H1 (cell line): Measurements from ENCODE around the gene OR2D2. TPM values are rescaled to one million over a fixed set of nuclear protein-coding genes. Genes with fewer than 3 reads are reported as not detected.

Source experiments
- CTCF ChIA-PET: fragments of 300-600 bp; sonication (Branson Sonifier 250); formaldehyde crosslinking; loops from one replicate; lab custom pipeline; 2021; ENCODE audit not compliant: partially characterized antibody; lab: Charles Lee
- POLR2A ChIA-PET: fragments of 300-600 bp; sonication (Branson Sonifier 250); formaldehyde crosslinking; loops from one replicate; lab custom pipeline; 2021; ENCODE audit warnings: inconsistent platforms; ENCODE audit not compliant: partially characterized antibody; lab: Charles Lee
- DNase-seq, 2 experiments: peaks; one replicate each; pipeline versions ENCODE4 v3.0.0 to v3.0.0-alpha.2; 2010 to 2022; ENCODE audit warnings: low spot score in 2 of 2, low read depth in 1 of 2, mixed read lengths in 1 of 2
- FAIRE-seq: peaks from 2 replicates; lab custom pipeline; 2011; peaks lifted over from hg19 to GRCh38; lab: Jason Lieb, UNC
- H2AFZ ChIP-seq: 2 replicates; pipeline ENCODE4 v1.8.1; 2012; ENCODE audit warnings: low read length, inconsistent platforms
- H2AK5ac ChIP-seq: 2 replicates; pipeline ENCODE4 v1.6.1; 2013; ENCODE audit warnings: low read depth, low read length
- H2BK120ac ChIP-seq: replicated peaks from 2 replicates; pipeline ENCODE3; 2013; ENCODE audit warnings: low read depth, low read length, inconsistent platforms
- H2BK12ac ChIP-seq: 2 replicates; pipeline ENCODE4 v1.6.1; 2013; ENCODE audit warnings: low read depth, low read length
- H2BK15ac ChIP-seq: 2 replicates; pipeline ENCODE4 v1.6.1; 2013; ENCODE audit warnings: low read length
- H2BK20ac ChIP-seq: 2 replicates; pipeline ENCODE4 v1.6.1; 2013; ENCODE audit warnings: low read length
- H2BK5ac ChIP-seq: 2 replicates; pipeline ENCODE4 v1.6.1; 2013; ENCODE audit warnings: low read depth, low read length
- H3K14ac ChIP-seq: 2 replicates; pipeline ENCODE4 v1.6.1; 2013; ENCODE audit warnings: inconsistent platforms; ENCODE audit not compliant: insufficient read length
- H3K18ac ChIP-seq: 2 replicates; pipeline ENCODE4 v1.6.1; 2013; ENCODE audit warnings: low read length; ENCODE audit errors: extremely low read depth
- H3K23ac ChIP-seq: 2 replicates; pipeline ENCODE4 v1.6.1; 2013; ENCODE audit warnings: inconsistent platforms; ENCODE audit not compliant: insufficient read length
- H3K23me2 ChIP-seq: 2 replicates; pipeline ENCODE4 v1.6.1; 2013; ENCODE audit warnings: low read depth, low read length
- H3K27ac ChIP-seq: 2 replicates; pipeline ENCODE4 v1.6.1; 2011; ENCODE audit warnings: low read depth, low read length, inconsistent platforms
- H3K27me3 ChIP-seq, 4 experiments: replicated peaks in 1 of 4; 1 replicate in 1 of 4; 2 replicates in 3 of 4; pipeline versions ENCODE4 v1.6.1 to v1.8.1; 2011 to 2013; ENCODE audit warnings: low read length in 3 of 4, mild to moderate bottlenecking in 3 of 4, inconsistent platforms in 2 of 4, mixed read lengths in 2 of 4, moderate library complexity in 1 of 4; ENCODE audit not compliant: control insufficient read depth in 3 of 4, insufficient read depth in 3 of 4; ENCODE audit errors: extremely low read depth in 1 of 4
- H3K36me3 ChIP-seq, 4 experiments: 2 replicates each; pipeline versions ENCODE4 v1.6.1 to v1.8.1; 2011 to 2013; ENCODE audit warnings: mild to moderate bottlenecking in 4 of 4, low read length in 3 of 4, moderate library complexity in 2 of 4, control low read depth in 1 of 4, inconsistent platforms in 1 of 4; ENCODE audit not compliant: insufficient read depth in 4 of 4, control insufficient read depth in 2 of 4
- H3K4ac ChIP-seq: replicated peaks from 2 replicates; pipeline ENCODE3; 2013; ENCODE audit warnings: low read length, low read depth, mixed read lengths, inconsistent platforms; ENCODE audit not compliant: insufficient read length
- H3K4me1 ChIP-seq, 4 experiments: replicated peaks in 1 of 4; 1 replicate in 1 of 4; 2 replicates in 3 of 4; pipeline versions ENCODE4 v1.6.1 to v1.8.1; 2011 to 2013; ENCODE audit warnings: low read length in 3 of 4, inconsistent platforms in 2 of 4, mixed read lengths in 1 of 4; ENCODE audit not compliant: insufficient read depth in 4 of 4, control insufficient read depth in 3 of 4
- H3K4me2 ChIP-seq, 2 experiments: 2 replicates each; pipeline versions ENCODE4 v1.6.1 to v1.8.1; 2011 to 2013; ENCODE audit warnings: low read depth in 2 of 2, low read length in 2 of 2, control low read depth in 1 of 2, inconsistent platforms in 1 of 2, mild to moderate bottlenecking in 1 of 2; ENCODE audit not compliant: insufficient read depth in 1 of 2
- H3K4me3 ChIP-seq, 4 experiments: fragments of 200-600, 300-600 bp in 1 of 4; sonication (generic), shearing (Covaris generic), sonication (Bioruptor Twin) in 1 of 4; 2 replicates each; pipeline versions ENCODE4 v1.5.1 to v1.8.1; 2011 to 2016; ENCODE audit warnings: low read length in 4 of 4, low read depth in 3 of 4, control low read depth in 2 of 4, inconsistent platforms in 2 of 4, mild to moderate bottlenecking in 2 of 4, mixed read lengths in 1 of 4, moderate library complexity in 1 of 4; ENCODE audit not compliant: insufficient read depth in 2 of 4; ENCODE audit errors: extremely low read depth in 1 of 4
- H3K56ac ChIP-seq: replicated peaks from 2 replicates; pipeline ENCODE3; 2013; ENCODE audit warnings: low read depth, mild to moderate bottlenecking, mixed read lengths, low read length, inconsistent platforms; ENCODE audit not compliant: insufficient read length
- H3K79me1 ChIP-seq: 2 replicates; pipeline ENCODE4 v1.6.1; 2013; ENCODE audit warnings: low read depth, low read length, control low read depth
- H3K79me2 ChIP-seq, 2 experiments: 2 replicates each; pipeline versions ENCODE4 v1.6.1 to v1.8.1; 2012 to 2013; ENCODE audit warnings: low read length in 2 of 2, mild to moderate bottlenecking in 2 of 2, inconsistent platforms in 1 of 2; ENCODE audit not compliant: insufficient read depth in 2 of 2, control insufficient read depth in 1 of 2
- H3K9ac ChIP-seq, 4 experiments: replicated peaks in 1 of 4; 1 replicate in 1 of 4; 2 replicates in 3 of 4; pipeline versions ENCODE4 v1.6.1 to v1.8.1; 2011 to 2013; ENCODE audit warnings: low read depth in 3 of 4, low read length in 3 of 4, control low read depth in 2 of 4, mild to moderate bottlenecking in 2 of 4, moderate library complexity in 2 of 4, inconsistent platforms in 1 of 4; ENCODE audit errors: extremely low read depth in 1 of 4
- H3K9me3 ChIP-seq, 2 experiments: 2 replicates each; pipeline versions ENCODE4 v1.6.1 to v1.8.1; 2012 to 2013; ENCODE audit warnings: mild to moderate bottlenecking in 2 of 2, moderate library complexity in 2 of 2, control low read depth in 1 of 2, inconsistent platforms in 1 of 2, low read depth in 1 of 2, low read length in 1 of 2, mixed read lengths in 1 of 2; ENCODE audit not compliant: insufficient read depth in 2 of 2
- H4K20me1 ChIP-seq, 2 experiments: replicated peaks in 1 of 2; 2 replicates each; pipeline versions ENCODE3 to v1.8.1; 2011 to 2013; ENCODE audit warnings: inconsistent platforms in 2 of 2, low read length in 2 of 2, mild to moderate bottlenecking in 1 of 2; ENCODE audit not compliant: insufficient read depth in 2 of 2, control insufficient read depth in 1 of 2
- H4K5ac ChIP-seq: 2 replicates; pipeline ENCODE4 v1.6.1; 2013; ENCODE audit warnings: low read length, low read depth, mixed read lengths, inconsistent platforms; ENCODE audit not compliant: insufficient read length
- H4K8ac ChIP-seq: 2 replicates; pipeline ENCODE4 v1.8.0; 2013; ENCODE audit warnings: mild to moderate bottlenecking, moderate library complexity, low read length, inconsistent platforms; ENCODE audit not compliant: insufficient read depth; ENCODE audit errors: extremely low read depth
- H4K91ac ChIP-seq: replicated peaks from 2 replicates; pipeline ENCODE3; 2013; ENCODE audit warnings: low read length, mixed read lengths, inconsistent platforms; ENCODE audit not compliant: insufficient read length
- ASH2L ChIP-seq: fragments of 200-600, 300-600 bp; sonication (generic); IDR thresholded peaks from one replicate; pipeline ENCODE4 v1.7.1; 2017; ENCODE audit warnings: low read length
- BACH1 ChIP-seq: IDR thresholded peaks from 2 replicates; pipeline ENCODE4 v1.6.1; 2012; ENCODE audit warnings: low read length, improper control_type of control experiment
- BRCA1 ChIP-seq: IDR thresholded peaks from 2 replicates; pipeline ENCODE4 v1.6.1; 2012; ENCODE audit warnings: low read depth, low read length, improper control_type of control experiment
- CBX5 ChIP-seq: fragments of 300-800, 300-1000 bp; sonication (generic); IDR thresholded peaks from 2 replicates; pipeline ENCODE4 v1.7.1; 2016; ENCODE audit warnings: antibody characterized with exemption, low read length, low read depth
- E2F6 ChIP-seq: IDR thresholded peaks from 2 replicates; pipeline ENCODE4 v1.6.1; 2012; ENCODE audit warnings: inconsistent platforms
- EGR1 ChIP-seq: IDR thresholded peaks from 2 replicates; pipeline ENCODE4 v1.6.1; 2011; ENCODE audit warnings: low read depth, low read length, borderline replicate concordance
- EZH2 ChIP-seq: fragments of 200-600 bp; sonication (generic); IDR thresholded peaks from 2 replicates; pipeline ENCODE4 v1.7.1; 2012; ENCODE audit warnings: low read depth, mild to moderate bottlenecking, moderate library complexity, low read length, inconsistent platforms; ENCODE audit not compliant: severe bottlenecking
- HDAC2 ChIP-seq, 2 experiments: fragments of 300-600 bp in 1 of 2; sonication (generic) in 1 of 2; IDR thresholded peaks; 2 replicates each; pipeline ENCODE4 v1.6.1; 2011 to 2012; ENCODE audit warnings: low read depth in 2 of 2, low read length in 2 of 2, mild to moderate bottlenecking in 2 of 2, moderate library complexity in 2 of 2, borderline replicate concordance in 1 of 2, inconsistent platforms in 1 of 2
- KDM5A ChIP-seq: fragments of 200-600 bp; IDR thresholded peaks from 2 replicates; pipeline ENCODE4 v1.7.1; 2012; ENCODE audit warnings: mild to moderate bottlenecking, low read length, inconsistent platforms, mixed read lengths
- MAFK ChIP-seq: IDR thresholded peaks from 2 replicates; pipeline ENCODE4 v1.6.1; 2012; ENCODE audit warnings: low read depth, mild to moderate bottlenecking, improper control_type of control experiment, low read length
- POLR2A ChIP-seq, 2 experiments: IDR thresholded peaks; 1 replicate in 1 of 2; 2 replicates in 1 of 2; pipeline ENCODE4 v1.6.1; 2011; ENCODE audit warnings: low read depth in 2 of 2, low read length in 2 of 2, mild to moderate bottlenecking in 2 of 2; ENCODE audit errors: control extremely low read depth in 1 of 2
- TAF1 ChIP-seq: IDR thresholded peaks from 2 replicates; pipeline ENCODE4 v1.6.1; 2011; ENCODE audit warnings: mild to moderate bottlenecking, low read depth, low read length
- TAF7 ChIP-seq: optimal IDR thresholded peaks from 2 replicates; pipeline ENCODE3; 2011; ENCODE audit warnings: low read depth, mild to moderate bottlenecking, inconsistent platforms, low read length, moderate library complexity, borderline replicate concordance
- TBP ChIP-seq: IDR thresholded peaks from 2 replicates; pipeline ENCODE4 v1.6.1; 2011; ENCODE audit warnings: low read depth, low read length, improper control_type of control experiment
- polyA plus RNA-seq, 7 experiments: library from polyadenylated mRNA; depleted of rRNA in 3 of 7; stranded (reverse) in 5 of 7; unstranded in 2 of 7; fragments of >200 nt in 5 of 7; fragments of 200-250 nt in 2 of 7; gene quantifications; 1 replicate in 5 of 7; 2 replicates in 1 of 7; 4 replicates in 1 of 7; pipeline versions ENCODE4 v1.2.1 to v1.2.3, GENCODE V29; 2011 to 2013; ENCODE audit warnings: missing spikeins in 2 of 7, mixed read lengths in 2 of 7
- total RNA-seq: library from RNA; stranded (reverse); fragmentation: NEBNext Ultra II Directional; extraction: Animal tissue kit (Norgen Biotek cat#: 25700); gene quantifications from 2 replicates; pipeline ENCODE4 v1.2.1, GENCODE V29; 2021

Gene OR2D2
- total and polyA plus RNA-seq, 2 of the 8 experiments (the other 6 are each of a cell fraction or from before 2014, with no cell fraction given), result 0.15 TPM; not detected in 1

DNA sequence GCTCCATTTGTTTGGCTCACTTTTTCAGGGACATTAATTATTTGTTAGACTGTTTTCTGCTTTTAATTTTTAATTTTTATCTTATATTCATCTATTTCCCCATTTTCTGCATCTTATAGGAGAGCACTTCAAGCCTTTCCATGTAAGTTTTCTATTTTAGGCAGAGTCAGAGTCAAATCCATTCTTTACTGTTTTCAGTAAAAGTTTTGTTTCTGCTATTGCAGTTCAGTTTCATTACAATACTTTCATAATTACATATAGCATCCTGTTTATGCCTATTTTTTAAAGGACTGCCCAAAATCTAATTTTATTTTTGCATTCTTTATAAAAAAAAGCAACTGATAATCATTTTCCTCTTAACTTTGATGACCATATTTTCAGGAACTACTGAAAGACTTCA, 50.6 kb downstream of the OR2D2 start:
- no peak overlapping the region for H4K8ac ChIP-seq
- no peaks in the 10 kb centered on the region for H3K27me3 ChIP-seq
- no peak for TF ChIP-seq HDAC2 (IDR thresholded peaks at IDR 0.05; ENCODE audit: borderline replicate concordance in 1 of 2, low read depth in 2 of 2, low read length in 2 of 2)
- TF ChIP-seq TBP, result no peak
- TF ChIP-seq CBX5, result no peak
- no peak for TF ChIP-seq KDM5A
- no peak for TF ChIP-seq BACH1
- no peak for TF ChIP-seq EZH2
- no peak for TF ChIP-seq EGR1
- no peak for TF ChIP-seq E2F6
- TF ChIP-seq BRCA1, result no peak
- no peak for TF ChIP-seq MAFK
- no peak for TF ChIP-seq POLR2A (IDR thresholded peaks at IDR 0.05; ENCODE audit: control extremely low read depth in 1 of 2, low read depth in 2 of 2, low read length in 2 of 2)
- TF ChIP-seq TAF7, result no peak
- TF ChIP-seq TAF1, result no peak
- no peak for TF ChIP-seq ASH2L
- TF ChIP-seq, all 59 proteins: peak for 0
- Histone ChIP-seq H3K36me3 (no peaks in the 10 kb centered on the region), H4K20me1 (no peaks in the 10 kb centered on the region), H2BK5ac (no peak overlapping the region), H3K18ac (no peak overlapping the region), H3K4me2 (no peak overlapping the region), H3K9me3 (no peaks in the 10 kb centered on the region; a peak in 1 of 4 replicates), H3K23me2 (no peaks in the 10 kb centered on the region), H4K5ac (no peak overlapping the region), H2AK5ac (no peak overlapping the region), H3K4me1 (peaks cover 0 to 3% (median 0%) of the 10 kb centered on the region in 4 experiments; a peak in 1 of 7 replicates), H2BK15ac (no peak overlapping the region), H2BK120ac (no peak overlapping the region), H3K79me2 (no peaks in the 10 kb centered on the region), H3K79me1 (no peaks in the 10 kb centered on the region), H2BK20ac (no peak overlapping the region), H2AFZ (no peak overlapping the region), H2BK12ac (no peak overlapping the region), H3K4ac (no peak overlapping the region), H3K23ac (no peak overlapping the region), H3K9ac (no peak overlapping the region), H3K4me3 (no peak overlapping the region), H3K56ac (no peak overlapping the region), H3K27ac (no peak overlapping the region), H4K91ac (no peak overlapping the region), H3K14ac (no peak overlapping the region)
- ChIA-PET POLR2A (no interaction called here), CTCF (no interaction called here)
- FAIRE-seq (no peak), DNase-seq (no peak)
